ENCODE results near the gene PHC2.

The PHC2 gene

DNA sequence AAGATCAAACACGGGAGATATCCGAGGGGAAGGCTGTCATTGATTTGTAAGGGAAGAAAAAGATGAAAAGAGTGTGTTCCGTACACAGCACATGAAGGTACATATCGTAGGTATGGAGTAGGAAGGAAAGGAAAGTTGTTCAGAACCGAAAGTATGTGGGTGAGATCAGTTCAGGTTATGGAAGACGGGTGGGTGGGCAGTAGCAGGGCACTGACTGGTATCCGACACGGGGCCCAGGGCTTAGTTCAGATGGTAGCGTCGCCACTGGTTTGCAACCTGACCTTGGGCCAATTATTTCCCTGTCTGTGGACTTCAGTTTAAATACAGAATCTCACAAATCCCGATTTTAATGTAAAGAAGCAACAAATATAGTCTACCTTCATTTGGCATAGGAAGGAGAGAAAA lies 82.2 kb downstream of the PHC2 start:
- Histone ChIP-seq H3K36me3 (ENCODE audit: control insufficient read depth in 2 of 2, insufficient read depth in 1 of 2, low read length in 2 of 2) (peaks cover 0 to 30% of the 10 kb centered on the region in 2 experiments; a peak in 2 of 3 replicates), H3K4me1 (ENCODE audit: control insufficient read depth, insufficient read depth, low read length) (peaks cover 17% of the 10 kb centered on the region), H3K4me3 (ENCODE audit: low read depth, low read length) (peak overlapping the region; percentile 66), H3K27ac (ENCODE audit: extremely low read depth, low read depth, low read length) (no peak overlapping the region; the same call in 1 of the 2 replicates), H3K9me3 (ENCODE audit: control insufficient read depth, insufficient read depth, low read depth, low read length) (no peaks in the 10 kb centered on the region)
- POLR2A ChIA-PET, result interaction anchor here (0.7 to 1.6 kb wide), 2 partner anchors 11 to 167 kb away, joined by 3 to 9 read pairs; partner anchors contain the start of gene TRIM62
- CTCF ChIA-PET, result interaction anchor here (0.9 to 2.1 kb wide), 2 partner anchors 45 to 53 kb away, joined by 4 to 6 read pairs; no protein-coding TSS in a partner anchor
- no peak for TF ChIP-seq ZNF394 (tag by site-specific recombination; IDR thresholded peaks at IDR 0.05; ENCODE audit: borderline replicate concordance)
- TF ChIP-seq OVOL3 (tag by site-specific recombination; IDR thresholded peaks at IDR 0.05), result no peak
- TF ChIP-seq ZNF473 (tag by site-specific recombination; IDR thresholded peaks at IDR 0.05), result no peak
- no peak for TF ChIP-seq ZNF521 (tag by site-specific recombination; IDR thresholded peaks at IDR 0.05)
- TF ChIP-seq, protein P1, sequence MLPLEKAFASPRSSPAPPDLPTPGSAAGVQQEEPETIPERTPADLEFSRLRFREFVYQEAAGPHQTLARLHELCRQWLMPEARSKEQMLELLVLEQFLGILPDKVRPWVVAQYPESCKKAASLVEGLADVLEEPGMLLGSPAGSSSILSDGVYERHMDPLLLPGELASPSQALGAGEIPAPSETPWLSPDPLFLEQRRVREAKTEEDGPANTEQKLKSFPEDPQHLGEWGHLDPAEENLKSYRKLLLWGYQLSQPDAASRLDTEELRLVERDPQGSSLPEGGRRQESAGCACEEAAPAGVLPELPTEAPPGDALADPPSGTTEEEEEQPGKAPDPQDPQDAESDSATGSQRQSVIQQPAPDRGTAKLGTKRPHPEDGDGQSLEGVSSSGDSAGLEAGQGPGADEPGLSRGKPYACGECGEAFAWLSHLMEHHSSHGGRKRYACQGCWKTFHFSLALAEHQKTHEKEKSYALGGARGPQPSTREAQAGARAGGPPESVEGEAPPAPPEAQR (tag by site-specific recombination; IDR thresholded peaks at IDR 0.05), result no peak
- TF ChIP-seq ZNF561 (tag by site-specific recombination; IDR thresholded peaks at IDR 0.05; ENCODE audit: borderline replicate concordance), result no peak
- TF ChIP-seq HIC1 (tag by site-specific recombination; IDR thresholded peaks at IDR 0.05), result peak; percentile 50; the same call in 1 of the 2 replicates
- TF ChIP-seq ZNF366 (tag by site-specific recombination; conservative IDR thresholded peaks at IDR 0.05), result 0 out of 2 replicates have a peak, but pooled peaks have one; percentile 24
- no peak for TF ChIP-seq ZNF664 (tag by site-specific recombination; IDR thresholded peaks at IDR 0.05)
- TF ChIP-seq ZEB2 (tag by site-specific recombination; IDR thresholded peaks at IDR 0.05), result 0 out of 2 replicates have a peak, but pooled peaks have one; percentile 24
- TF ChIP-seq ZBTB20 (tag by site-specific recombination; IDR thresholded peaks at IDR 0.05), result peak; percentile 54
- no peak for TF ChIP-seq ZNF121 (tag by site-specific recombination; IDR thresholded peaks at IDR 0.05)
- TF ChIP-seq ZNF610 (tag by site-specific recombination; IDR thresholded peaks at IDR 0.05; ENCODE audit: borderline replicate concordance), result no peak
- TF ChIP-seq ZFHX2 (tag by site-specific recombination; conservative IDR thresholded peaks at IDR 0.05), result peak; percentile 79
- peak; percentile 90 for TF ChIP-seq PRDM1 (tag by site-specific recombination; IDR thresholded peaks at IDR 0.05)
- TF ChIP-seq ZNF600 (tag by site-specific recombination; IDR thresholded peaks at IDR 0.05), result peak; percentile 98
- TF ChIP-seq ZNF596 (tag by site-specific recombination; IDR thresholded peaks at IDR 0.05), result no peak
- no peak for TF ChIP-seq ZNF529 (tag by site-specific recombination; IDR thresholded peaks at IDR 0.05; ENCODE audit: insufficient replicate concordance)
- peak; percentile 47; the same call in 1 of the 2 replicates for TF ChIP-seq ZBTB48 (tag by site-specific recombination; IDR thresholded peaks at IDR 0.05)
- TF ChIP-seq, protein P2, sequence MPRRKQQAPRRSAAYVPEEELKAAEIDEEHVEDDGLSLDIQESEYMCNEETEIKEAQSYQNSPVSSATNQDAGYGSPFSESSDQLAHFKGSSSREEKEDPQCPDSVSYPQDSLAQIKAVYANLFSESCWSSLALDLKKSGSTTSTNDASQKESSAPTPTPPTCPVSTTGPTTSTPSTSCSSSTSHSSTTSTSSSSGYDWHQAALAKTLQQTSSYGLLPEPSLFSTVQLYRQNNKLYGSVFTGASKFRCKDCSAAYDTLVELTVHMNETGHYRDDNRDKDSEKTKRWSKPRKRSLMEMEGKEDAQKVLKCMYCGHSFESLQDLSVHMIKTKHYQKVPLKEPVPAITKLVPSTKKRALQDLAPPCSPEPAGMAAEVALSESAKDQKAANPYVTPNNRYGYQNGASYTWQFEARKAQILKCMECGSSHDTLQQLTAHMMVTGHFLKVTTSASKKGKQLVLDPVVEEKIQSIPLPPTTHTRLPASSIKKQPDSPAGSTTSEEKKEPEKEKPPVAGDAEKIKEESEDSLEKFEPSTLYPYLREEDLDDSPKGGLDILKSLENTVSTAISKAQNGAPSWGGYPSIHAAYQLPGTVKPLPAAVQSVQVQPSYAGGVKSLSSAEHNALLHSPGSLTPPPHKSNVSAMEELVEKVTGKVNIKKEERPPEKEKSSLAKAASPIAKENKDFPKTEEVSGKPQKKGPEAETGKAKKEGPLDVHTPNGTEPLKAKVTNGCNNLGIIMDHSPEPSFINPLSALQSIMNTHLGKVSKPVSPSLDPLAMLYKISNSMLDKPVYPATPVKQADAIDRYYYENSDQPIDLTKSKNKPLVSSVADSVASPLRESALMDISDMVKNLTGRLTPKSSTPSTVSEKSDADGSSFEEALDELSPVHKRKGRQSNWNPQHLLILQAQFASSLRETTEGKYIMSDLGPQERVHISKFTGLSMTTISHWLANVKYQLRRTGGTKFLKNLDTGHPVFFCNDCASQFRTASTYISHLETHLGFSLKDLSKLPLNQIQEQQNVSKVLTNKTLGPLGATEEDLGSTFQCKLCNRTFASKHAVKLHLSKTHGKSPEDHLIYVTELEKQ (tag by site-specific recombination; IDR thresholded peaks at IDR 0.05; ENCODE audit: borderline replicate concordance), result no peak
- TF ChIP-seq ZNF146 (tag by site-specific recombination; IDR thresholded peaks at IDR 0.05), result no peak
- TF ChIP-seq PRDM10 (tag by site-specific recombination; IDR thresholded peaks at IDR 0.05), result 0 out of 2 replicates have a peak, but pooled peaks have one; percentile 36
- TF ChIP-seq ZNF548 (tag by site-specific recombination; IDR thresholded peaks at IDR 0.05), result no peak
